Measurements from ENCODE around the gene RFT1. TPM values are rescaled to one million over a fixed set of nuclear protein-coding genes. Genes with fewer than 3 reads are reported as not detected.
A peak's percentile ranks its signal among the peaks of the same experiment; 100 is the strongest.

RFT1 gene
- total and polyA plus RNA-seq, 2 donors: 8.0 to 15.6 TPM

GRCh38 chr3:53160061-53160659 lies 29.9 kb upstream of the RFT1 start:
- Histone ChIP-seq H3K27me3 (ENCODE audit: control insufficient read depth in 2 of 2, insufficient read depth in 1 of 2, low read length in 1 of 2) (peaks cover 22 to 60% of the 10 kb centered on the region in 2 donors), H3K36me3 (ENCODE audit: control insufficient read depth in 2 of 2, insufficient read depth in 2 of 2, low read length in 1 of 2) (no peaks in the 10 kb centered on the region), H3K9me3 (ENCODE audit: control insufficient read depth in 2 of 2, insufficient read depth in 1 of 2, low read length in 1 of 2) (no peaks in the 10 kb centered on the region), H3K4me1 (ENCODE audit: control insufficient read depth in 2 of 2, insufficient read depth in 2 of 2, low read length in 2 of 2) (peaks cover 23 to 28% of the 10 kb centered on the region in 2 donors), H3K27ac (ENCODE audit: low read depth in 1 of 2, low read length in 1 of 2) (no peak overlapping the region), H3K4me3 (ENCODE audit: low read length in 2 of 2) (peak overlapping the region in 1 of 2 donors; percentile 95)
- 38% methylated on average over 4 of the region's 4 CpGs for WGBS
- no peak for DNase-seq (ENCODE audit: low read depth in 6 of 9, low spot score in 9 of 9)

GRCh38 chr3:53159156-53160060 lies 29.2 kb upstream of the RFT1 start:
- 89% methylated on average over 9 of the region's 9 CpGs for WGBS
- Histone ChIP-seq H3K4me3 (ENCODE audit: low read length in 2 of 2) (no peak overlapping the region), H3K4me1 (ENCODE audit: control insufficient read depth in 2 of 2, insufficient read depth in 2 of 2, low read length in 2 of 2) (peaks cover 23 to 25% of the 10 kb centered on the region in 2 donors), H3K9me3 (ENCODE audit: control insufficient read depth in 2 of 2, insufficient read depth in 1 of 2, low read length in 1 of 2) (no peaks in the 10 kb centered on the region), H3K27ac (ENCODE audit: low read depth in 1 of 2, low read length in 1 of 2) (no peak overlapping the region), H3K27me3 (ENCODE audit: control insufficient read depth in 2 of 2, insufficient read depth in 1 of 2, low read length in 1 of 2) (peaks cover 23 to 66% of the 10 kb centered on the region in 2 donors), H3K36me3 (ENCODE audit: control insufficient read depth in 2 of 2, insufficient read depth in 2 of 2, low read length in 1 of 2) (no peaks in the 10 kb centered on the region)
- no peak for DNase-seq (ENCODE audit: low read depth in 6 of 9, low spot score in 9 of 9)

- Histone ChIP-seq H3K4me1 (ENCODE audit: control insufficient read depth in 2 of 2, insufficient read depth in 2 of 2, low read length in 2 of 2) (peaks cover 23 to 25% of the 10 kb centered on the region in 2 donors), H3K9me3 (ENCODE audit: control insufficient read depth in 2 of 2, insufficient read depth in 1 of 2, low read length in 1 of 2) (peaks cover 0 to under 1% of the 10 kb centered on the region in 2 donors), H3K27me3 (ENCODE audit: control insufficient read depth in 2 of 2, insufficient read depth in 1 of 2, low read length in 1 of 2) (peaks cover 23 to 69% of the 10 kb centered on the region in 2 donors), H3K27ac (ENCODE audit: low read depth in 1 of 2, low read length in 1 of 2) (no peak overlapping the region), H3K4me3 (ENCODE audit: low read length in 2 of 2) (no peak overlapping the region), H3K36me3 (ENCODE audit: control insufficient read depth in 2 of 2, insufficient read depth in 2 of 2, low read length in 1 of 2) (no peaks in the 10 kb centered on the region)
- WGBS: 58% methylated on average over 2 of the region's 2 CpGs
- no peak for DNase-seq (ENCODE audit: low read depth in 6 of 9, low spot score in 9 of 9)
Observed at GRCh38 chr3:53158765-53159155, 28.5 kb upstream of the RFT1 start.

DNA sequence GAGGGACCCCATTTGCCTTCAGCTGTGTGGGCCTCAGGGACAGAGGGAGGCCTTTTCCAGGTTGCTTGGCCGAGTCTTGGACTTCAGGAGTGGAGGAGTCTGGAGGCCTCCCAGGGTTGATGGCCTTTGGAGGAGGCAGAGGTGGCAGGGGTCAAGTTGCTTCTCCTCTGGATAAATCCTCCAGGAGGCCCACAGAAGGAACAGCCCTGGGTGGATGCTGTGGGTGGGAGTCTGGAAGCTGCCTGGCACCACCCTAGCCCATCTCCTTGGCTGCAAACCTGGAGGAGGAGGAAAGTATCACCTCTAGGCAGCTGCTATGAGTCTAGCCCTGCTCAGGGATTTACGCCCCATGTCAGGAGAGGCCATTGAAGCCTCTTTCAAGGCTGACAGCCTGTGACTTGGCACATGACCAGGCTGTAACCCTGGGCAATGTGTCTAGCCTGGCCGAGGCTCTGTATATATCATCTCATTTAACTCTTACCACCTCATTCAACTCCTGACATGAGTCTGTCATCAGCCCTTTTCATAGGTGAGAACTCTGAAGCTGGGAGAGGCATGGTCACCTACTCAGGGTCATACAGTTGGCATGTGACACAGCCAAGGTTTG lies 27.8 kb upstream of the RFT1 start:
- no peaks in the 10 kb centered on the region for H3K36me3 ChIP-seq (ENCODE audit: control insufficient read depth in 2 of 2, insufficient read depth in 2 of 2, low read length in 1 of 2)
- peaks cover 0 to 3% of the 10 kb centered on the region in 2 donors for H3K9me3 ChIP-seq (ENCODE audit: control insufficient read depth in 2 of 2, insufficient read depth in 1 of 2, low read length in 1 of 2)
- no peak overlapping the region for H3K4me3 ChIP-seq (ENCODE audit: low read length in 2 of 2)
- 90% methylated on average over 3 of the region's 3 CpGs for WGBS
- no peak for DNase-seq (ENCODE audit: low read depth in 6 of 9, low spot score in 9 of 9)
- H3K4me1 ChIP-seq (ENCODE audit: control insufficient read depth in 2 of 2, insufficient read depth in 2 of 2, low read length in 2 of 2): peaks cover 21 to 25% of the 10 kb centered on the region in 2 donors
- no peak overlapping the region for H3K27ac ChIP-seq (ENCODE audit: low read depth in 1 of 2, low read length in 1 of 2)
- H3K27me3 ChIP-seq (ENCODE audit: control insufficient read depth in 2 of 2, insufficient read depth in 1 of 2, low read length in 1 of 2): peaks cover 23 to 69% of the 10 kb centered on the region in 2 donors

DNA sequence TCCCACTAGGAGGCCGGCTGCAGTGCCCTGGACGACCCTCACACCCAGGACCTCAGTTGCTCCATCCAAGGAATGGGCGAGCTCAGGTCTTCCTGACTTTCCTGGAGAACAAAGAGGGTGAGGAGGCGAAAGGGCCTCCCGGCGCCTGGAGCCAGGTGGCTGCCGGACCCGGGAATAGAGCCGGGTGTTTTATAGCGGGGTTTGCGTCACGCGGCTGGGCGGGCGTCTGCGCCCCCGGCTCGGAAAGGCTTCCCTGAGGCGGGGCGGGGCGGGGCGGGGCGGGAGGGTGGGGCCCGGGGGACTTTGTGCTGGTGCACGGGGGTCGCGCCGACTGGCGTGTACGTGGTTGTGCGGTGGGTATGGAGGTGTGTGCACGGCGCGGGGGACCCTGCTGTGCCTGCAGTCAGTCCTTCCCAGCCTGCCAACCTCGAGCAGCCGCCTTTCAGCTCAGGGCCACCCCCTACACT lies 26.2 kb upstream of the RFT1 start:
- peaks cover 0 to 3% of the 10 kb centered on the region in 2 donors for H3K9me3 ChIP-seq (ENCODE audit: control insufficient read depth in 2 of 2, insufficient read depth in 1 of 2, low read length in 1 of 2)
- peaks cover 23 to 67% of the 10 kb centered on the region in 2 donors for H3K27me3 ChIP-seq (ENCODE audit: control insufficient read depth in 2 of 2, insufficient read depth in 1 of 2, low read length in 1 of 2)
- peaks cover 12 to 15% of the 10 kb centered on the region in 2 donors for H3K4me1 ChIP-seq (ENCODE audit: control insufficient read depth in 2 of 2, insufficient read depth in 2 of 2, low read length in 2 of 2)
- DNase-seq (ENCODE audit: low read depth in 6 of 9, low spot score in 9 of 9): no peak
- H3K4me3 ChIP-seq (ENCODE audit: low read length in 2 of 2): no peak overlapping the region
- H3K27ac ChIP-seq (ENCODE audit: low read depth in 1 of 2, low read length in 1 of 2): no peak overlapping the region
- H3K36me3 ChIP-seq (ENCODE audit: control insufficient read depth in 2 of 2, insufficient read depth in 2 of 2, low read length in 1 of 2): no peaks in the 10 kb centered on the region
- WGBS: 14% methylated on average over 36 of the region's 36 CpGs

DNA sequence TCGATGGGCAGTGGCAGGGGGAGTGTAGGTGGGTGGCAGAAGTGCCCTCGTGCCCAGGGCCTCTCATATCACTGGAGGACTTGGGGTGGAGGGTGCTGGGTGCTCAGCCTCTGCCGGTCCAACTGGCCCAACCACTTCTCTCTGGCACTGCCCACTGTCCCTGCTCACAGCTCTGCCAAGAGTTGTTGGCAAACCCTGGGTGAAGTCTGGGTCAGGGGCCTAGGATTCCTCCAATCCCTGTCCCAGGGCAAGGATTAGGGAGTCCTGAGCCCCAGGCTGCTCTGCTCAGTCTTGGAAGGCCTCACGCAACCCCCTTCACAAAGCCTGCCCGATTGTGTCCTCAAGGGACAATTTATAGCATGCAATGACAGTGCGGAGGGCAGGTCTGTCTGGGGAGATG lies 25.5 kb upstream of the RFT1 start:
- 89% methylated on average over 6 of the region's 6 CpGs for WGBS
- H3K9me3 ChIP-seq (ENCODE audit: control insufficient read depth in 2 of 2, insufficient read depth in 1 of 2, low read length in 1 of 2): peaks cover 0 to 3% of the 10 kb centered on the region in 2 donors
- no peak overlapping the region for H3K27ac ChIP-seq (ENCODE audit: low read depth in 1 of 2, low read length in 1 of 2)
- DNase-seq (ENCODE audit: low read depth in 6 of 9, low spot score in 9 of 9): no peak
- peaks cover 23 to 64% of the 10 kb centered on the region in 2 donors for H3K27me3 ChIP-seq (ENCODE audit: control insufficient read depth in 2 of 2, insufficient read depth in 1 of 2, low read length in 1 of 2)
- no peak overlapping the region for H3K4me3 ChIP-seq (ENCODE audit: low read length in 2 of 2)
- H3K36me3 ChIP-seq (ENCODE audit: control insufficient read depth in 2 of 2, insufficient read depth in 2 of 2, low read length in 1 of 2): no peaks in the 10 kb centered on the region
- H3K4me1 ChIP-seq (ENCODE audit: control insufficient read depth in 2 of 2, insufficient read depth in 2 of 2, low read length in 2 of 2): peaks cover 11 to 14% of the 10 kb centered on the region in 2 donors

DNA sequence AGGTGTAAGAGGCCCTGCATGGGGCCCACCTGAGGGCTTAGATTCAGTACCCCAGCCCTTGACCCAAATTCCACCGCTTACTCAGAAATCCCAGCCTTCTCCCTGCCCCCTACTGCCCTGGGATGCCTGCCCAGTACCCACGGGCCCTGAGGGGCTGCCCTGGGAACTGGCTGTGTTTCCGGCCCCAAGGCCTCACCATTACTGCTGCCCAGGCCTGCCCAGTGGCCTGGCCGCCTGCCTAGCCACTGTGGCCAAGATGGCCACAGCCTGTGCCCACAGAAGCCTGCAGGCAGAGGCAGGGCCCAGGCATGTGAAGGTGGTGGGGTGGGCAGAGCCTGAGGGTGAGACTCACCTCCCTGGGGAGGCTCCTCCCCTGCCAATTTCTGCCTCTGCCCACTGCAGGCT lies 24.6 kb upstream of the RFT1 start:
- H3K27ac ChIP-seq (ENCODE audit: low read depth in 1 of 2, low read length in 1 of 2): no peak overlapping the region
- 94% methylated on average over 4 of the region's 4 CpGs for WGBS
- no peaks in the 10 kb centered on the region for H3K36me3 ChIP-seq (ENCODE audit: control insufficient read depth in 2 of 2, insufficient read depth in 2 of 2, low read length in 1 of 2)
- peaks cover 4 to 6% of the 10 kb centered on the region in 2 donors for H3K4me1 ChIP-seq (ENCODE audit: control insufficient read depth in 2 of 2, insufficient read depth in 2 of 2, low read length in 2 of 2)
- no peak overlapping the region for H3K4me3 ChIP-seq (ENCODE audit: low read length in 2 of 2)
- DNase-seq (ENCODE audit: low read depth in 6 of 9, low spot score in 9 of 9): no peak
- peaks cover 19 to 55% of the 10 kb centered on the region in 2 donors for H3K27me3 ChIP-seq (ENCODE audit: control insufficient read depth in 2 of 2, insufficient read depth in 1 of 2, low read length in 1 of 2)
- peaks cover 0 to 3% of the 10 kb centered on the region in 2 donors for H3K9me3 ChIP-seq (ENCODE audit: control insufficient read depth in 2 of 2, insufficient read depth in 1 of 2, low read length in 1 of 2)

GRCh38 chr3:53153980-53154379 lies 23.7 kb upstream of the RFT1 start:
- H3K36me3 ChIP-seq (ENCODE audit: control insufficient read depth in 2 of 2, insufficient read depth in 2 of 2, low read length in 1 of 2): no peaks in the 10 kb centered on the region
- WGBS: 82% methylated on average over 6 of the region's 6 CpGs
- peaks cover 14 to 46% of the 10 kb centered on the region in 2 donors for H3K27me3 ChIP-seq (ENCODE audit: control insufficient read depth in 2 of 2, insufficient read depth in 1 of 2, low read length in 1 of 2)
- no peak overlapping the region for H3K27ac ChIP-seq (ENCODE audit: low read depth in 1 of 2, low read length in 1 of 2)
- peaks cover 0 to 3% of the 10 kb centered on the region in 2 donors for H3K9me3 ChIP-seq (ENCODE audit: control insufficient read depth in 2 of 2, insufficient read depth in 1 of 2, low read length in 1 of 2)
- peaks cover 4 to 6% of the 10 kb centered on the region in 2 donors for H3K4me1 ChIP-seq (ENCODE audit: control insufficient read depth in 2 of 2, insufficient read depth in 2 of 2, low read length in 2 of 2)
- DNase-seq (ENCODE audit: low read depth in 6 of 9, low spot score in 9 of 9): no peak
- H3K4me3 ChIP-seq (ENCODE audit: low read length in 2 of 2): no peak overlapping the region
